Fibroblast of mammary gland (primary cell): ENCODE measurements around the gene MALT1.

Experiments used
- DNase-seq: peaks from one replicate; pipeline ENCODE4 v3.0.0-alpha.2; 2010; ENCODE audit warnings: low read depth
- H3K4me3 ChIP-seq: 2 replicates; pipeline ENCODE4 v1.5.1; 2011; ENCODE audit warnings: low read depth, mild to moderate bottlenecking, low read length, moderate library complexity; ENCODE audit not compliant: control insufficient read depth
- CTCF ChIP-seq: conservative IDR thresholded peaks from 2 replicates; pipeline ENCODE4 v1.5.1; 2011; ENCODE audit warnings: low read depth, low read length, inconsistent platforms; ENCODE audit not compliant: control insufficient read depth, insufficient read depth

MALT1 gene

DNA sequence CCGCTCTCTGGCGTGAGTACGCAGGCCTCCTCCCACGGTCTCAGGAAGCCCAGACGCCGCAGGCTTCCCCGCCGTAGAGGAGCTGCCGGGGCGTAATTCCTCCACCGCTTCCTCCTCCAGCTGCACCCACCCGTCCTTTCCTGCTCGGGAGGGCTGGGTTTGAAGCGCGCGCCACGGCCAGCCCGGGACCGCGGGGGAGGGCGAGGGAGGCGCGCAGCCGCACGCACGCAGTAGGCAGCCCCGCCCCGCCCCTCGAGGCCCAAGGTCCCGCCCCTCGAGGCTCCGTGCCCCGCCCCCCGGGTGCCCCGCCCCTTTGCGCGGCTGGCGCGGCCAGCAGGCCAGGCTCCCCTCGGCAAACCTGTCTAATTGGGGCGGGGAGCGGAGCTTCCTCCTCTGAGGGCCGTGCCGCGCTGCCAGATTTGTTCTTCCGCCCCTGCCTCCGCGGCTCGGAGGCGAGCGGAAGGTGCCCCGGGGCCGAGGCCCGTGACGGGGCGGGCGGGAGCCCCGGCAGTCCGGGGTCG, at the start of gene MALT1:
Gene MALT1 (plus strand): TSS at position 355 of the 521 bp plus-strand sequence. CDS start 179 bp downstream, outside the sequence.
- peak; percentile 84 for DNase-seq
- H3K4me3 ChIP-seq = peak within 1 kb of the TSS; percentile 72
- no peak for TF ChIP-seq CTCF

- H3K4me3 ChIP-seq = no peak overlapping the region
- DNase-seq = no peak
- no peak for TF ChIP-seq CTCF
These were observed 47.3 kb upstream of the MALT1 start for GRCh38 chr18:58624011-58624410.

DNA sequence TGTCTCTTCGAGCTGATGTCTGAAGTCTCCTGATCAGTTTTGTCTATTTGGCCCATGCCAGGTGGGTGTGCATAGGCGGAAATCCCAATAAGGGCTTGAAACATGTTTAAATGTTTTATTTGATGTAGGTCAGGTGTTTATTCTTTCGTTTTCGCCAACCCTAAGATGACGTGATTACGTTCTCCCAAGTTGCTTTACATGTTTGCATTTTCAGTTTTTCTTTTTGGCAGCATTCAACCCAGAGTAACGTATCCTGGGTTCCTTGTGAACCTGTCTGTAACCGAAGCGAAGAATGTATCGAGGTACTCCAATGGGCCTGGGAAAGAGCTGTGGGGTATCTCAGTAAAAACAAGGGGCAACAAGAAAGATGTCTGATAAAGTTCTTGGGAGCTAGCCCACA, 45.4 kb upstream of the MALT1 start:
- DNase-seq = no peak
- no peak for TF ChIP-seq CTCF

DNA sequence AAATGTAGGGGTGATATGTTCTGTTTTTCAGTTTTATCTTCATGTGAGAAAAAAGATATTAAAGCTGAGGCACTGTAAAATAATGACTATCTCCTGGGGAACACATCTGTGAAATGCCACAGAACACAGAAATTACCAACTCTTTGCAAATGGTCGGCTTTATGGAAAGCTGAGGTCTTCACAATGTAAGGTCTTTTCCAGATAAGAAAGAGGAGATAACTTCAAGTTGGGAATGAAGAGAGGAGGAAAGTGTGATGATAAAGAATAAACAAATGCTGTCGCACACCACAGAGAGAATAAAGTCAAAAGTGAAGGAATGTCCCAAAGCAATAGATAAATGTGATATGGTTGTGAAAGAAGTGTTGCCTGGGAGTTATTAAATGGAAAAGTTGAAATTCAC, 41.2 kb upstream of the MALT1 start:
- no peak for TF ChIP-seq CTCF
- DNase-seq = no peak
- no peak overlapping the region for H3K4me3 ChIP-seq

More for the DNA sequence above, 45.4 kb upstream of the MALT1 start:
- H3K4me3 ChIP-seq = no peak overlapping the region

DNA sequence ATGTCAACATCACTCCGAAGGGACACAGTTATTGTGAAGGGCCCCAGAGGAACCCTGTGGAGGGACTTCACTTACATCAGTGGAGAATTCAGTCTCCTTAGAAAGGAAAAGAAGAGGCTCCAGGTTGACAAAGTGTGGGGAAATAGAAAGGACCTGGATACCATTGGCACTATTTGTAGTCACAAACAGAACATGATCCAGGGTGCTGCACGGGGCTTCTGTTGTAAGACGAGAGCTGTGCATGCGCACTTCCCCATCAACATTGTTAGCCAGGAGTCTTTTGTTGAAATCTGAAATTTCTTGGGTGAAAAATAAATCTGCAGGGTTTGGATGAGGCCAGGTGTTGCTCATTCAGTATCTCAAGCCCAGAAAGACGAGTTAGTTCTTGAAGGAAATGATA, 40.0 kb upstream of the MALT1 start:
- no peak for TF ChIP-seq CTCF
- no peak overlapping the region for H3K4me3 ChIP-seq
- no peak for DNase-seq

- no peak for TF ChIP-seq CTCF
- no peak for DNase-seq
- H3K4me3 ChIP-seq = no peak overlapping the region
These were observed 38.7 kb upstream of the MALT1 start for GRCh38 chr18:58632552-58632951.

DNA sequence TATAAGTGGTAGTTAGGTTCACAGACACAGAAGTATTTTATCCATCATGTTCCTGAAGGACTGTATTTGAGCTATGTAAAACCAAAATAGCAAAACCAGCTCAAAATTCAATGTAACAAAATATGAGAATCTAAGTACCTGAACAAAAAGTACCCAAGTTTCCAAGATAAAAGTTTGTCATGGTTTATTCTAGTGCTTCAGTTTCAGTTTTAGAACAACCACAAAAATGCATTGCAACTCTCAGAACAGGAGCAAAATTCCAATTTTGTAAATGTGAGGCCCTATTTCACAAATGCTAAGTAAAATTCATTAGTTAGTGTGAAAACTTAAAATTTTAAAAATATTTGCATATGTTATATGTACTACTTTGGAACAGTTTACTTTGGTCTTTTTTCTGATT, 37.4 kb upstream of the MALT1 start:
- no peak for TF ChIP-seq CTCF

More for the DNA sequence above, 37.4 kb upstream of the MALT1 start:
- H3K4me3 ChIP-seq = no peak overlapping the region
- DNase-seq = no peak
